Right atrium auricular region (tissue), 2 donors: ENCODE measurements around the gene CLNK. TPM values are rescaled to one million over a fixed set of nuclear protein-coding genes. Genes with fewer than 3 reads are reported as not detected.

Experiments
- DNase-seq: peaks from one replicate; pipeline ENCODE4 v3.0.0-alpha.2; 2019; ENCODE audit warnings: low spot score
- H3K27ac ChIP-seq, 2 donors: fragments of 200-600 bp; sonication (generic); 1 replicate in 1 of 2; 2 replicates in 1 of 2; pipeline ENCODE4 v1.5.1; 2016 to 2019
- H3K27me3 ChIP-seq, 2 donors: fragments of 200-600 bp; sonication (generic); one replicate each; pipeline versions ENCODE4 v1.5.1 to v1.6.0; 2017 to 2019
- H3K36me3 ChIP-seq: fragments of 200-600 bp; sonication (generic); one replicate; pipeline ENCODE4 v1.5.1; 2016
- H3K4me1 ChIP-seq, 2 donors: fragments of 200-600 bp; sonication (generic); one replicate each; pipeline versions ENCODE4 v1.5.1 to v1.6.0; 2017 to 2019
- H3K4me3 ChIP-seq, 2 donors: fragments of 200-600 bp; sonication (generic); 1 replicate in 1 of 2; 2 replicates in 1 of 2; pipeline ENCODE4 v1.5.1; 2017 to 2019; ENCODE audit warnings: mild to moderate bottlenecking in 1 of 2, moderate library complexity in 1 of 2
- H3K9me3 ChIP-seq, 2 donors: fragments of 200-600 bp; sonication (generic); one replicate each; pipeline ENCODE4 v1.5.1; 2019
- CTCF ChIP-seq, 2 donors: fragments of 200-600 bp; sonication (generic); IDR thresholded peaks; one replicate each; pipeline ENCODE4 v1.5.1; 2019; ENCODE audit warnings: antibody characterized with exemption in 2 of 2
- total RNA-seq, 2 donors: library from RNA; depleted of rRNA; stranded (reverse); fragments of >200 nt; gene quantifications; one replicate each; pipeline ENCODE4 v1.1.0, GENCODE V29; 2016

Gene CLNK
- total RNA-seq, 2 donors from 2014 or later = not detected

DNA sequence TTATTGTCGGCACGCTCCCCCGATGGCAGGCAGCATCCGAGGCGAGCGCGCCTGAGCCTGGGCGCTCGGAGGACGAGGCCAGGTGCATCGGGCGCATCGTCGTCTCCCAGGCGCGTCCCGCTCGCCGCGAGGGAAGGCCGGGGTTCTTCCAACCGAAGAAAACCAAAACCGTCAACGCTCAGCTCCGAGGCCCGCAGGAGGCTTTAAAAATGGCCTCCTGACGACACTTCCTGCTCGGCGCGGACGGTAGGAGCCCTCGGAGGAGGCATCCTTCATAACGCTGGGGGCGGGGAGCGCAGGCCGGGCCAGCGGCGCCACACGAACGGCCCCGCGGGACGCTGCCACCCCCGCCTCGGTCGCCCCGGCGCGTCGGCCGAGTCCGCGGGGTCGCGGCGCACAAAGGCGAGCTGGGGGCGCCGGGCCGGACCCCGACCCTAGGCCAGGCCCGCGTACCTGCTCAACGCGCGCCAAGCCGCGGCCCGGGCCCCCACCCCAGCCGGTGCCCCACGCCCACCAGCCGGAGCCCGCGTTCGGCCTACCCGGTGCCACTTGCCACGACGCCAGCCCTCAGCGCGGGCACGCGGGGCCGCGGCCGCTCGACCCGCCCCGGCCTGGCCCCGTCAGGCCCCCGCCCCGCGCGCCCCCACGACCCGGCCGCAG, 227.8 kb downstream of the CLNK start:
- DNase-seq = no peak
- peak overlapping the region; percentile 70 to 71 for H3K27ac ChIP-seq

DNA sequence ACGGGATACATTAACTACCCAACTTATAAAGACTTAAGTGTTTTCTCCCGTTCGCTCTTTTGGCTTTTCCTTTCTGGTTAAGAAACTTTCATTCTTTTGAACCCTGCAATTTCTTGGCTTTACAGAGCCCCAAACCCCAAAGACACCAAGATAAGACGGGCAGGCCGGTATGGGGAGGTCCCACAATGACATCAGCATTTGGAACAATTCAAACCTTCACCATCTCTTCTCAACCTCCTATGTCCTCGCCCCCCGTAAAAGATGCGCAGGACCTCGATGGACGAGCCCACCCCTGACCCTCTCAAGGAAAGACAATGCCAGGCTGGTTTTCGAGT, 228.3 kb downstream of the CLNK start:
- H3K27ac ChIP-seq = peak overlapping the region; percentile 70 to 71
- peaks cover 25% of the 10 kb centered on the region for H3K36me3 ChIP-seq
- H3K4me3 ChIP-seq = peak overlapping the region; percentile 57 to 62
- H3K27me3 ChIP-seq = peaks cover 0 to 4% of the 10 kb centered on the region in 2 donors
- no peak for DNase-seq
- TF ChIP-seq CTCF (IDR thresholded peaks at IDR 0.05) = no peak
- H3K9me3 ChIP-seq = no peaks in the 10 kb centered on the region
- peaks cover 0 to 13% of the 10 kb centered on the region in 2 donors for H3K4me1 ChIP-seq

More for the DNA sequence above, 227.8 kb downstream of the CLNK start:
- H3K9me3 ChIP-seq = no peaks in the 10 kb centered on the region
- TF ChIP-seq CTCF (IDR thresholded peaks at IDR 0.05) = no peak
- H3K36me3 ChIP-seq = peaks cover 25% of the 10 kb centered on the region
- H3K4me1 ChIP-seq = peaks cover 0 to 18% of the 10 kb centered on the region in 2 donors
- H3K27me3 ChIP-seq = peaks cover 0 to 9% of the 10 kb centered on the region in 2 donors
- peak overlapping the region; percentile 57 to 62 for H3K4me3 ChIP-seq

DNA sequence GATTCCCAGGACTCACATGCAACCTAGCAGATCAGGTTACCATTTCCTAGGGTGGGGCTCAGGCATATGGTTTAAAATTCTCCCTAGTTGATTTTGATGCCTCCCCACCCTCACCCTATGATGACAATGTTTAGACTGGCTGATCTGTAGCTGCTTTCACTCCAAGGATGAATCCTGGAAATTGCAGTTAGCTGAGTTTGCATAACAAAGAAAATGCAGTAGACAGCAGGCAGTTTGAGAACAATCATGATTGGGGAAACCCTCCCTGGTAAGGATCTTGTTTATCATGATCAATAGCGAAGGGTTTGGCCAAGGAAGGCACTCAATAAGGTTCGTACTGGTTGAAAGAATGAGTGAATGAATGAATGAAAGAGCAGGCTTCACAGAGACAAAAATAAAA, 229.4 kb downstream of the CLNK start:
- Histone ChIP-seq H3K36me3 (peaks cover 29% of the 10 kb centered on the region), H3K27ac (no peak overlapping the region), H3K9me3 (no peaks in the 10 kb centered on the region), H3K4me1 (peaks cover 0 to 9% of the 10 kb centered on the region in 2 donors), H3K4me3 (no peak overlapping the region), H3K27me3 (no peaks in the 10 kb centered on the region)
- DNase-seq = no peak
- TF ChIP-seq CTCF (IDR thresholded peaks at IDR 0.05) = no peak

DNA sequence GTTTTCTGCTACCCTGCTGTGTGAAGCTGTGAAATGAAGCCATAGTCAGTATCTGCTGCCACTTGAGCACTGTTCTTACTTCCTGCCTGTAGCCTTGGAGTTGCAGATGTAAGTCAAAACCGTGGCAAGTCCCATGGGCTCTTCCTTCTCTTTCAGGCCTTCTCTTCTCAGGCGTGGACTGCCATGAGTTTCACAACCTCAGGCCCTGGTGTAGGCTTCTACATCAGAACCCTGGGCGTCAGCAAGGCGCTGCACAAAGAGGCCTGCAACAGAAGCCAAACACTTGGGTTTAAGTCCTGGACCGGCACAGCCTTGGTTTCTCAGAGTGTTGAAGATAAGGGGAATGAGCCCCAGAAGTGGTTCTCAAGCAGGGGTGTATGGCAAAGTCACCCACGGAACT, 229.8 kb downstream of the CLNK start:
- H3K4me3 ChIP-seq = no peak overlapping the region
- peaks cover 30% of the 10 kb centered on the region for H3K36me3 ChIP-seq
- H3K4me1 ChIP-seq = peaks cover 0 to 9% of the 10 kb centered on the region in 2 donors
- H3K9me3 ChIP-seq = no peaks in the 10 kb centered on the region
- no peaks in the 10 kb centered on the region for H3K27me3 ChIP-seq
- TF ChIP-seq CTCF (IDR thresholded peaks at IDR 0.05) = no peak
- no peak overlapping the region for H3K27ac ChIP-seq
- no peak for DNase-seq

DNA sequence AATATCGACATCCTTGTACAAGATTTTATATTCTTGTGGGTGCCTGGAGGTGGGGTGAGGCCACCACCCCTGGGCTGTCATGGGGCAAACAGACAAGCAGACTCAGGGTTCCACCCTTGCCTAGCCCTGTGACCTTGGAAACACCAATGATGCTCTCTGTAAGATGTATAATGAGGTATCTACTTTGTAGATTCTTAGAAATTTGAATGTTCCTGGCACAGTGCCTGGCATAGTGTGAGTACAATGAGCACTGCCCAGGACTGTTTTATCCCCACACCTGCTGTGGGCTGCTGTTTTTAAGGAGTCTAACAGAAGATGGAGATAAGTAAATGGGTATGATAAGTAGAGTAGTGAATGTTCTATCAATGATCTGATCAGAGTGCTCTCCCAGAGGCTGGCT, 230.4 kb downstream of the CLNK start:
- no peak for TF ChIP-seq CTCF (IDR thresholded peaks at IDR 0.05)
- H3K36me3 ChIP-seq = peaks cover 30% of the 10 kb centered on the region
- no peak overlapping the region for H3K27ac ChIP-seq
- peaks cover 0 to 12% of the 10 kb centered on the region in 2 donors for H3K4me1 ChIP-seq
- no peak for DNase-seq
- H3K27me3 ChIP-seq = no peaks in the 10 kb centered on the region
- H3K9me3 ChIP-seq = peaks cover 0 to 4% of the 10 kb centered on the region in 2 donors
- H3K4me3 ChIP-seq = no peak overlapping the region

- Histone ChIP-seq H3K27ac (no peak overlapping the region), H3K4me3 (no peak overlapping the region), H3K4me1 (peaks cover 0 to 6% of the 10 kb centered on the region in 2 donors), H3K36me3 (peaks cover 49% of the 10 kb centered on the region), H3K27me3 (no peaks in the 10 kb centered on the region), H3K9me3 (peaks cover 0 to 36% of the 10 kb centered on the region in 2 donors)
- no peak for DNase-seq
- no peak for TF ChIP-seq CTCF (IDR thresholded peaks at IDR 0.05)
Measured at GRCh38 chr4:10448991-10449390, 235.6 kb downstream of the CLNK start.
